ENCODE results near the gene PATJ.

DNA sequence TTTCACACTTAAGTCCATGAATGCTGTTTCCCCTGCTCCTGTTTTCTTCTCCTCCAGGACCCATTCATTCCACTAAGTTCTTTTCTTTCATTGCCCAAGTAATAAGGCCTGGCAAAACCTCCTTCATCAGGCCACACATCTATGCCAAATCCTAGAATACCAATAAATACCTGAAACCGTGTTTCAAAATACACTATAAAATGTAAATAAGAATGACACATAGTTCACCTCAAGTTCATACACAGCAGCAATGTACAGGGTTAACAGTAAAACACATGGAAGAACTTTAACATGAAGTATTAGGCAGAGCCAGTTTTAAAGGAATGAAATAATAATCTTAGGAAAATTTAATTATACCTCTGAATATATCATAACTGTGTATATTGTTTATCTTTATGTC, 365.6 kb downstream of the PATJ start:
- TF ChIP-seq, protein P1, sequence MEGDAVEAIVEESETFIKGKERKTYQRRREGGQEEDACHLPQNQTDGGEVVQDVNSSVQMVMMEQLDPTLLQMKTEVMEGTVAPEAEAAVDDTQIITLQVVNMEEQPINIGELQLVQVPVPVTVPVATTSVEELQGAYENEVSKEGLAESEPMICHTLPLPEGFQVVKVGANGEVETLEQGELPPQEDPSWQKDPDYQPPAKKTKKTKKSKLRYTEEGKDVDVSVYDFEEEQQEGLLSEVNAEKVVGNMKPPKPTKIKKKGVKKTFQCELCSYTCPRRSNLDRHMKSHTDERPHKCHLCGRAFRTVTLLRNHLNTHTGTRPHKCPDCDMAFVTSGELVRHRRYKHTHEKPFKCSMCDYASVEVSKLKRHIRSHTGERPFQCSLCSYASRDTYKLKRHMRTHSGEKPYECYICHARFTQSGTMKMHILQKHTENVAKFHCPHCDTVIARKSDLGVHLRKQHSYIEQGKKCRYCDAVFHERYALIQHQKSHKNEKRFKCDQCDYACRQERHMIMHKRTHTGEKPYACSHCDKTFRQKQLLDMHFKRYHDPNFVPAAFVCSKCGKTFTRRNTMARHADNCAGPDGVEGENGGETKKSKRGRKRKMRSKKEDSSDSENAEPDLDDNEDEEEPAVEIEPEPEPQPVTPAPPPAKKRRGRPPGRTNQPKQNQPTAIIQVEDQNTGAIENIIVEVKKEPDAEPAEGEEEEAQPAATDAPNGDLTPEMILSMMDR (optimal IDR thresholded peaks at IDR 0.05 in 1 of 3, IDR thresholded peaks at IDR 0.05 in 1 of 3, conservative IDR thresholded peaks at IDR 0.05 in 1 of 3; ENCODE audit: extremely low read depth in 1 of 3, insufficient read depth in 2 of 3, low read length in 3 of 3), result no peak
- TF ChIP-seq EZH2 (IDR thresholded peaks at IDR 0.05; ENCODE audit: low read length), result no peak

All from keratinocyte (primary cell).